ENCODE results near the gene RAD51AP1. TPM values are rescaled to one million over a fixed set of nuclear protein-coding genes. Genes with fewer than 3 reads are reported as not detected.
A peak's percentile ranks its signal among the peaks of the same experiment; 100 is the strongest.

The RAD51AP1 gene
- total and polyA plus RNA-seq, 2 of the 8 experiments (the other 6 are each of a cell fraction or from before 2014, with no cell fraction given), result 29.7 to 48.3 TPM

DNA sequence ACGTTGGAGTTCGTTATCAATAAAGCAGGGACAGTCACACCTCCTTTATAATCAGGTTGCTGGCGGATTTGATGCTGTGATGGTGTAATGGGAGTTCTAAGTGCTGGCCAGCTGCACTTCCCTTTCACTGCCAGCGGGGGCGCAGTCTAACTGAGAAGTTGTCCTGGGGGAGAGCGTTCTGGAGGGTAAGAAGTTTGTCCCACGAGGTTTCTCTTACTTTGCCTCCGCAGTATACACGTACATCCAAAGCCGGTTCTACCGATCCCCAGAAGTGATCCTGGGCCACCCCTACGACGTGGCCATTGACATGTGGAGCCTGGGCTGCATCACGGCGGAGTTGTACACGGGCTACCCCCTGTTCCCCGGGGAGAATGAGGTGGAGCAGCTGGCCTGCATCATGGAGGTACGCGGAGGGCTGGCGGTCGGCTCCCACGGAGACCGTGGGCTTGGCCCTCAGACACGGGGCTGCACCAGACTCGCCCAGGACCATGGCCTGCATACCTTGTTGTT is 66.0 kb downstream of the RAD51AP1 start (continued):
- no peak for TF ChIP-seq MAFK (IDR thresholded peaks at IDR 0.05; ENCODE audit: low read depth, low read length)
- no peak for TF ChIP-seq RBBP5 (IDR thresholded peaks at IDR 0.05; ENCODE audit: borderline replicate concordance, low read depth, low read length)
- TF ChIP-seq HDAC6 (IDR thresholded peaks at IDR 0.05; ENCODE audit: low read depth, low read length), result no peak
- no peak for TF ChIP-seq KDM1A (IDR thresholded peaks at IDR 0.05; ENCODE audit: borderline replicate concordance, low read length)
- TF ChIP-seq CREB1 (IDR thresholded peaks at IDR 0.05), result peak; percentile 45
- TF ChIP-seq POLR2AphosphoS5 (IDR thresholded peaks at IDR 0.05; ENCODE audit: low read depth, low read length), result peak; percentile 33; the same call in 1 of the 2 replicates
- TF ChIP-seq RXRA (IDR thresholded peaks at IDR 0.05; ENCODE audit: insufficient read depth, low read depth, low read length), result no peak
- no peak for TF ChIP-seq RNF2 (IDR thresholded peaks at IDR 0.05; ENCODE audit: borderline replicate concordance, low read depth, low read length, missing control alignments, poor library complexity, severe bottlenecking)
- TF ChIP-seq NANOG (IDR thresholded peaks at IDR 0.05; ENCODE audit: insufficient read depth, low read depth, low read length, poor library complexity, severe bottlenecking), result no peak
- no peak for TF ChIP-seq FOSL1 (IDR thresholded peaks at IDR 0.05; ENCODE audit: insufficient read depth, low read depth, low read length)
- no peak for TF ChIP-seq SRF (IDR thresholded peaks at IDR 0.05; ENCODE audit: low read depth, low read length)
- no peak for TF ChIP-seq SP4 (IDR thresholded peaks at IDR 0.05; ENCODE audit: low read length)
- no peak for TF ChIP-seq SP1 (IDR thresholded peaks at IDR 0.05; ENCODE audit: low read depth, low read length)
- TF ChIP-seq ZNF274 (IDR thresholded peaks at IDR 0.05; ENCODE audit: borderline replicate concordance, extremely low read depth, low read length), result no peak
- TF ChIP-seq PHF8 (conservative IDR thresholded peaks at IDR 0.05; ENCODE audit: low read depth, low read length), result peak; percentile 66
- peak; percentile 50; the same call in 1 of the 2 replicates for TF ChIP-seq TAF1 (IDR thresholded peaks at IDR 0.05; ENCODE audit: low read depth, low read length)
- TF ChIP-seq SUZ12 (IDR thresholded peaks at IDR 0.05; ENCODE audit: low read length), result no peak
- TF ChIP-seq TBP (IDR thresholded peaks at IDR 0.05; ENCODE audit: low read depth, low read length), result 0 out of 2 replicates have a peak, but pooled peaks have one; percentile 18
- TF ChIP-seq TCF12 (IDR thresholded peaks at IDR 0.05; ENCODE audit: low read depth, low read length), result 0 out of 2 replicates have a peak, but pooled peaks have one; percentile 7
- TF ChIP-seq BRCA1 (IDR thresholded peaks at IDR 0.05; ENCODE audit: low read depth, low read length), result no peak
- peak; percentile 73 for TF ChIP-seq ASH2L (IDR thresholded peaks at IDR 0.05; ENCODE audit: low read length)
- TF ChIP-seq, protein P1, sequence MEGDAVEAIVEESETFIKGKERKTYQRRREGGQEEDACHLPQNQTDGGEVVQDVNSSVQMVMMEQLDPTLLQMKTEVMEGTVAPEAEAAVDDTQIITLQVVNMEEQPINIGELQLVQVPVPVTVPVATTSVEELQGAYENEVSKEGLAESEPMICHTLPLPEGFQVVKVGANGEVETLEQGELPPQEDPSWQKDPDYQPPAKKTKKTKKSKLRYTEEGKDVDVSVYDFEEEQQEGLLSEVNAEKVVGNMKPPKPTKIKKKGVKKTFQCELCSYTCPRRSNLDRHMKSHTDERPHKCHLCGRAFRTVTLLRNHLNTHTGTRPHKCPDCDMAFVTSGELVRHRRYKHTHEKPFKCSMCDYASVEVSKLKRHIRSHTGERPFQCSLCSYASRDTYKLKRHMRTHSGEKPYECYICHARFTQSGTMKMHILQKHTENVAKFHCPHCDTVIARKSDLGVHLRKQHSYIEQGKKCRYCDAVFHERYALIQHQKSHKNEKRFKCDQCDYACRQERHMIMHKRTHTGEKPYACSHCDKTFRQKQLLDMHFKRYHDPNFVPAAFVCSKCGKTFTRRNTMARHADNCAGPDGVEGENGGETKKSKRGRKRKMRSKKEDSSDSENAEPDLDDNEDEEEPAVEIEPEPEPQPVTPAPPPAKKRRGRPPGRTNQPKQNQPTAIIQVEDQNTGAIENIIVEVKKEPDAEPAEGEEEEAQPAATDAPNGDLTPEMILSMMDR (IDR thresholded peaks at IDR 0.05; ENCODE audit: control extremely low read depth in 1 of 3, insufficient read depth in 1 of 3, low read depth in 1 of 3, low read length in 3 of 3), result peak; percentile 83 to 98 (median 91)
- no peak for TF ChIP-seq NRF1 (IDR thresholded peaks at IDR 0.05; ENCODE audit: low read depth, low read length)
- no peak for TF ChIP-seq TEAD4 (IDR thresholded peaks at IDR 0.05; ENCODE audit: low read depth, low read length)
